NCI-H1930 (cell line): ENCODE measurements around the gene LIMS4.
"Not testable (repeated sequence)": the region's sequence is repeated elsewhere in the genome, so short reads cannot be mapped to it uniquely, and the experiment has no call there.

Experiments used
- DNase-seq, 2 experiments: peaks; one replicate each; lab custom pipeline; 2025; lab: John Stamatoyannopoulos, UW

The LIMS4 gene

GRCh38 chr2:110449127-110449947, 23.3 kb downstream of the LIMS4 start:
- not testable (repeated sequence) for DNase-seq

GRCh38 chr2:110446644-110447043, 26.0 kb downstream of the LIMS4 start:
- DNase-seq = not testable (repeated sequence)

- DNase-seq = not testable (repeated sequence)
Observed at GRCh38 chr2:110443305-110444005, 29.2 kb downstream of the LIMS4 start.

- DNase-seq = not testable (repeated sequence)
Observed at GRCh38 chr2:110441905-110442304, 30.7 kb downstream of the LIMS4 start.

DNA sequence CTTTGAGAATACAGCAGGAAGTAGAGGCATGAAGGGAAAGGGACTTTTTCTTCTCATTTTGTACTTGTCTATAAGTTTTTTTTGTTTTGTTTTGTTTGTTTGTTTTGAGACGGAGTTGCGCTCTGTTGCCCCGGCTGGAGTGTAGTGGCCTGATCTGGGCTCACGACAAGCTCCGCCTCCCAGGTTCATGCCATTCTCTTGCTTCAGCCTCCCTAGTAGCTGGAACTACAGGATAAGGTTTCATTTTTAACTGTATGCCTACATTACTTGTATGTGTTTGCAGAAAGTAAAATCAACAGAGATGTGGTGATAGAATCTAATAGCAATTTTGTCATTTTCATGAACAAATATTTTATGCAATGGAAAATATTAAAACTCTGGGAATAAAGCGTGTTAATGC, 38.1 kb downstream of the LIMS4 start:
- not testable (repeated sequence) for DNase-seq

GRCh38 chr2:110425725-110426124, 46.9 kb downstream of the LIMS4 start:
- DNase-seq = not testable (repeated sequence)

DNA sequence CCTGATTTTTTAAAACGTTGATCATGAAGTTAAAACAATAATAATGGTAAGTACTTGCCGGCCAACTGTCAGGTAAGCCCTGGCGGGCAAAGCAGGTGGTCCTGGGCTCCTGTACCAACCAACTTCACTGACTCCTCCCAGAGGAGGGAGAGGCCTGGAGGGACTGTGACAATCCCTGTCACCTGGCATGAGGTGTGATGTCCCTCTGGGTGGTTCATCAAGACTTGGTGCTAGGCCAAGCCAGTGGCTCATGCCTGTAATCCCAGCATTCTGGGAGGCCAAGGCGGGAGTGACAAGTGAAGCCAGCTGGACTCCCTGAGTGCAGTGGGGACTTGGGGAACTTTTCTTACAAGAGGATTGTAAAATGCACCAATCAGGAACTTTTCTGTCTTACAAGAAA, 48.2 kb downstream of the LIMS4 start:
- DNase-seq = not testable (repeated sequence)

- DNase-seq = not testable (repeated sequence)
Observed at GRCh38 chr2:110423574-110423962, 49.0 kb downstream of the LIMS4 start.

GRCh38 chr2:110422852-110423573, 49.6 kb downstream of the LIMS4 start:
- not testable (repeated sequence) for DNase-seq

DNA sequence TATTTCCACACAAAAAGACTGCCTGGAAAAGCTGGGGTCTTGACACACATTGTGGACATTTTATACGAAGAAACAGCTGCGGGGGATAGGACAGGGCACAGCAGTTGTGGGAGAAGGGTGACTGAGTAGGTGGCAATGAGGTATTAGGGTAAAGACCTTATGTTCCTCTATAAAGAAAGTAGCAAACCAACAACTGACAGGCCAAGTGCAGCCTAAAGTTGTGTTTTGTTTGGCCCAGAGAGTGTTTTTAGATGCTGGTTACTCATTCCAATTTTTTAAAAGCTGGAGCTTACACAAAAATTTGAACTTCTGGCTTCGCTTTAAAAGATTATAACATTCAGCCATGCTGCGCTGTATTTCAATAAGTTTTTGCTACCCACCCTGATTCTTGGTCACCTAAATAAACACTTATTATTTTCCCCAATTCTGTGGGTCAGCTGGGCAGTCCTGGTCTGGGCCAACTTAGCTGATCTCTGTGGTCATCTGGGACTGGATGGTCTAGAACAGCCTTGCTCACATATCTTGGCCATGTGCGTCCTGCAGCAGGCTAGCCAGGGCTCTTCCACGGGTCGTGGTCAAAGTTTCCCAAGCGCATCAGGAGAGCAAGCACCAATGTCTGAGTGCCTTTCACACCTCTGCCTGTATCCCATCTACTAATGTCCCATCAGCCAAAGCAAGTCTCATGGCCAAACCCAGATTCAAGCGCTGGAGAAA, 51.8 kb downstream of the LIMS4 start:
- not testable (repeated sequence) for DNase-seq

DNA sequence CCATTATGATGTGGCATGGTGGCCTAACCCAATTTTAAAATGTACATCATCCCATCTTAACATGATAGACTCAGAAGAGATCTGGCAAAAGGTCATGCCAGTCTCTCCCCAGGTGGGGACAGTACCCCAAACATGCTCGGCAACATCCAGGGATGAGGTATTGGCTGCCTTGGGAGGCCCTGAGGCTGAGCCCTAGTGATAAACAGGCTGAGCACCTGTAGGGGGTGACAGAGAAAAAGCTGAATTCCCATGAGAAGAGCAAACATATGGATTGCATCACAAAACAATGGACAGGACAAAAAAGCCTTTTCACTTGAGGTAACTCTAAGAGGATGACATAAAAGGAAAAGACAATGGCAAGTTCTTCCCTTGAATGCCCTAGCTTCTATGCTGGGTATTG, 65.5 kb downstream of the LIMS4 start:
- not testable (repeated sequence) for DNase-seq

DNA sequence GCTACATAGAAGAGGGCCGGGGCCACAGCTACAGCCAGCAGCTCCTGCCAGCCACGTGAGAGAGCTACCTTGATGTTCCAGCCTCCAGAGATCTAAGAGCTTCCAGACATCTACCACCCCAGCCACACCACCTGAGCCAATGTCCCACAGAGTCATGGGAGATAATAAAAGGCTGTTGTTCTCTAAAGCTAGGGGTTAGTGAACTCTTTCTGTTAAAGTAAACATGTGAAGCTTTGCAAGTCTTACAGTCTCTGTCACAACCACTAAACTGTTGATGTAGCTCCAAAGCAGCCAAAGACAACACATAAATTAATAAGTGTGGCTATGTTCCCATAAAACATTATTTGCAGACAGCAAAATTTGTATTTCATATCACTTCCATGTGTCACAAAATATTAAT, 67.6 kb downstream of the LIMS4 start:
- DNase-seq = not testable (repeated sequence)

DNA sequence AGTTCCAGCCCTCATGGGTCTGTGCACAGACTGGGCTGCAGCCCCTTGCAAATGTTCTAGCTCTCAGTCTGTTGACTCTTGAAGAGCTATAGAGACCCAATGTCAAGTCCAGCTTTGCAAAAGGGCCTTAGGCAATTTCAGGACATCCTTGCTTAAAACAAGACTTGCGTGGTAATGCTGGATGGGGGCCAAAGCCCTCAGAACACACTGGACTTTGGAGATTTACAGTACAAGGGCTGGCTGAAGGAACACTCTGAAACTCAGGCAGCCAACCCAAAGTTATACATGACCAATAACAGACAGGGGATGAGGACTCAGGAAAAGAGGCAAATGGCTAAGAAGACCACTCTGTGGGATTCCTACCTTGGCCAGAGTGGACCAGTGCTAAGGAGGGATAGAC, 68.4 kb downstream of the LIMS4 start:
- DNase-seq = not testable (repeated sequence)

DNA sequence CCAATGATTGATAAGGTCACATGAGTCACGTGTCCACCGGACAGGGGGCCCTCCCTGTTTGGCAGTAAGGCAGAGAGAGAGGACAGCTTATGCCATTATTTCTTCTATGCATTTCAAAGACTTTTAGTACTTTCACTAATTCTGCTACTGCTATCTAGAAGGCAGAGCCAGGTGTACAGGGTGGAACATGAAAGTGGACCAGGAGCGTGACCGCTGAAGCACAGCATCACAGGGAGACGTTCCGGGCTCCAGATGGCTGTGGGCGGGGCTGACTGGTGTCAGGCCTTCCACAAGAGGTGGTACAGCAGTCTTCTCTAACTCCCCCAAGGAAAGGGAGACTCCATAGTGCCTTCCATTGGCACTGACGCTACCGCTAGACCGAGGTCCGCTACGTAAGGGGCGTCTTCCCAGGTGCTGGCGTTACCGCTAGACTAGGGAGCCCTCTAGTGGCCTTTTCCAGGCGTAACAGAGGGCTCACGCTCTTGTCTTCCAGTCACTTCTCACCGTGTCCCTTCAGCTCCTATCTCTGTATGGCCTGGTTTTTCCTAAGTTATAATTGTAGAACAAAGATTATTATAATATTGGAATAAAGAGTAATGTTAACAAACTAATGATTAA, 71.5 kb downstream of the LIMS4 start:
- DNase-seq = not testable (repeated sequence)

DNA sequence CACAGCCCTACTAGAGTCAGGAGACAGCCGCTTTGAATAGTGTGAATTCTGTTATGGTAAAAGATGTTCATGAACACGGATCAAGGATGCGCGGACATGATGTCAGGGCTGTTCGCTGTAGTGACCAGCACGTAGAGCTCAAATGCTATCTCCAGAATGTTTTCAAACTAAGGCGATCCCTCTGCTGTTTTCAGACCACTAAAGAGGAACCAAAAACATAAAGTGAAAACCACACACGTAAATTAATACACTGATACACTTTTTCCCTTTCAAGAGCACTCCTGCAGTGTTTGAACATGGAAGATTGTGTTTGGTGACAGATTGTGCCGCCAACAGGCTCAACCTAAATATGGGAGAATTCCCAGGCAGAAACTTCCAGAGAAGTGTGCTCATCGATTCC, 73.2 kb downstream of the LIMS4 start:
- DNase-seq = not testable (repeated sequence)

DNA sequence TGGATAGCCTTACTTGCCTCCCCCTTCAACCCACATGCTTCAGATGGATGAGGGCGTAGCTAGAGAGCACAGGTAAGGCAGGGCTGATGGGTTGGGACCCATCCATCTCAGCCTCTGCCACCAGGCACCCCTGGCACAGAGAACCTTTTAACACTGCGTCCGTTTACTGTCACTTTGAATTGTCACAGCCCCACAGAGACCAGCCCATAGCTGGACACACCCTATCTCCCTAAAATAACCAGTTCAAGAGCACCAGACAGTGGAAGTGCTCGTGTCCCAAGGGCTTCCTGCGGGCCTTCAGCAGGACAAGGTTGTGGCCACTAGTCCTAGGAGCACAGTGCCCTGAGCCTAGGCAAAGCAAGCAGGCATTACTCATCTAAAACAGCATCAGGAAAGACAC, 76.6 kb downstream of the LIMS4 start:
- DNase-seq = not testable (repeated sequence)
